Activated CD8-positive, alpha-beta T cell treated with anti-CD3 and anti-CD28 coated beads for 36 hours (primary cell): Measurements from ENCODE around the gene CYP4F22. TPM values are rescaled to one million over a fixed set of nuclear protein-coding genes. Genes with fewer than 3 reads are reported as not detected.

Experiments used
- ATAC-seq: fragments of 200-7000 bp; cut with Tn5 transposase; one replicate; pipeline ENCODE4 v1.10.0; 2021; ENCODE audit warnings: mild to moderate bottlenecking, moderate library complexity
- CTCF ChIA-PET: fragments of 350-600 bp; sonication (Branson Sonifier 250); formaldehyde crosslinking; loops from one replicate; lab custom pipeline; 2021; ENCODE audit warnings: antibody characterized with exemption; lab: Charles Lee
- POLR2A ChIA-PET: fragments of 350-600 bp; sonication (Branson Sonifier 250); formaldehyde crosslinking; loops from one replicate; lab custom pipeline; 2021; ENCODE audit warnings: antibody characterized with exemption; lab: Charles Lee
- DNase-seq: peaks from one replicate; pipeline ENCODE4 v3.0.0-alpha.2; 2020
- H3K27ac Mint-ChIP-seq: one replicate; pipeline ENCODE4 v1.8.0; 2021; ENCODE audit warnings: mild to moderate bottlenecking, mixed read lengths
- H3K27me3 Mint-ChIP-seq: one replicate; pipeline ENCODE4 v1.8.0; 2021; ENCODE audit warnings: mixed read lengths
- H3K36me3 Mint-ChIP-seq: one replicate; pipeline ENCODE4 v1.8.0; 2021; ENCODE audit warnings: low read depth, mixed read lengths
- H3K4me1 Mint-ChIP-seq: one replicate; pipeline ENCODE4 v1.8.0; 2021; ENCODE audit warnings: low read depth, mixed read lengths
- H3K4me3 Mint-ChIP-seq: one replicate; pipeline ENCODE4 v1.8.0; 2021; ENCODE audit warnings: mild to moderate bottlenecking, moderate library complexity, mixed read lengths
- H3K9me3 Mint-ChIP-seq: one replicate; pipeline ENCODE4 v1.8.0; 2021; ENCODE audit warnings: mixed read lengths
- CTCF ChIP-seq: fragments of 200-600 bp; IDR thresholded peaks from one replicate; pipeline ENCODE4 v1.8.0; 2022; ENCODE audit warnings: antibody characterized with exemption, mild to moderate bottlenecking
- intact Hi-C: fragments of 100-400 bp; cut with micrococcal nuclease; formaldehyde crosslinking; loops from one replicate; pipeline ENCODE4 v1.10.0; 2022
- total RNA-seq, 2 experiments: library from RNA; stranded (reverse); gene quantifications; one replicate each; pipeline ENCODE4 v1.2.3, GENCODE V29; 2021

CYP4F22 gene
- total RNA-seq, 2 experiments from 2014 or later: 1.5 to 1.7 TPM

GRCh38 chr19:15551293-15552004, 43.1 kb downstream of the CYP4F22 start:
- peak; percentile 56 for ATAC-seq
- no peaks in the 10 kb centered on the region for H3K36me3 Mint-ChIP-seq
- POLR2A ChIA-PET: interaction anchor here (0.6 to 2.6 kb wide), 9 partner anchors 19 to 665 kb away, joined by 3 to 10 read pairs (median 3); partner anchors contain the start of genes AKAP8L and RASAL3
- no peaks in the 10 kb centered on the region for H3K9me3 Mint-ChIP-seq
- intact Hi-C loops: loop anchor here (2.0 to 10.0 kb wide), 2 partner anchors 19 to 287 kb away; no protein-coding TSS in a partner anchor
- peak overlapping the region; percentile 74 for H3K4me3 Mint-ChIP-seq
- peaks cover 20% of the 10 kb centered on the region for H3K4me1 Mint-ChIP-seq
- TF ChIP-seq CTCF: no peak
- peak overlapping the region; percentile 66 for H3K27ac Mint-ChIP-seq
- CTCF ChIA-PET: interaction anchor here (0.8 to 2.8 kb wide), 8 partner anchors 9 to 180 kb away, joined by 3 to 32 read pairs (median 4); partner anchors contain the start of genes AKAP8 and AKAP8L
- H3K27me3 Mint-ChIP-seq: no peaks in the 10 kb centered on the region
- DNase-seq: peak; percentile 79

GRCh38 chr19:15555021-15555420, 46.7 kb downstream of the CYP4F22 start:
- TF ChIP-seq CTCF: no peak
- intact Hi-C loops: loop anchor here (5.0 to 10.0 kb wide), 4 partner anchors 88 to 378 kb away; partner anchors contain the start of gene AKAP8
- POLR2A ChIA-PET: interaction anchor here (1.0 to 4.0 kb wide), 3 partner anchors 30 to 137 kb away, joined by 4 to 35 read pairs (median 4); partner anchors contain the start of gene AKAP8L
- H3K4me3 Mint-ChIP-seq: peak overlapping the region; percentile 74
- CTCF ChIA-PET: interaction anchor here (0.9 to 4.3 kb wide), 13 partner anchors 12 to 284 kb away, joined by 3 to 138 read pairs (median 6); partner anchors contain the start of genes AKAP8, AKAP8L, PGLYRP2 and RASAL3
- H3K27me3 Mint-ChIP-seq: no peaks in the 10 kb centered on the region
- H3K27ac Mint-ChIP-seq: no peak overlapping the region
- no peak for ATAC-seq
- peaks cover 23% of the 10 kb centered on the region for H3K4me1 Mint-ChIP-seq
- H3K9me3 Mint-ChIP-seq: no peaks in the 10 kb centered on the region
- no peak for DNase-seq
- no peaks in the 10 kb centered on the region for H3K36me3 Mint-ChIP-seq

GRCh38 chr19:15555759-15556633, 47.7 kb downstream of the CYP4F22 start:
- H3K36me3 Mint-ChIP-seq: no peaks in the 10 kb centered on the region
- peaks cover 14% of the 10 kb centered on the region for H3K4me1 Mint-ChIP-seq
- ChIA-PET POLR2A (interaction anchor here (0.8 to 4.0 kb wide), 3 partner anchors 89 to 138 kb away, joined by 4 to 35 read pairs (median 4); partner anchors contain the start of gene AKAP8L), CTCF (interaction anchor here (0.6 to 4.3 kb wide), 36 partner anchors 11 to 465 kb away, joined by 3 to 138 read pairs (median 4); partner anchors contain the start of genes AKAP8, AKAP8L, PGLYRP2 and RASAL3)
- ATAC-seq (peak; percentile 86), DNase-seq (peak; percentile 99)
- peak; percentile 83 for TF ChIP-seq CTCF
- H3K27ac Mint-ChIP-seq: peak overlapping the region; percentile 84
- intact Hi-C loops: loop anchor here (2.0 to 10.0 kb wide), 5 partner anchors 89 to 379 kb away; partner anchors contain the start of genes AKAP8 and AKAP8L
- no peaks in the 10 kb centered on the region for H3K9me3 Mint-ChIP-seq
- peak overlapping the region; percentile 74 for H3K4me3 Mint-ChIP-seq
- no peaks in the 10 kb centered on the region for H3K27me3 Mint-ChIP-seq

GRCh38 chr19:15556634-15557181, 48.4 kb downstream of the CYP4F22 start:
- no peak for TF ChIP-seq CTCF
- Mint-ChIP-seq H3K4me1 (peaks cover 12% of the 10 kb centered on the region), H3K4me3 (peak overlapping the region; percentile 74), H3K36me3 (no peaks in the 10 kb centered on the region), H3K27me3 (no peaks in the 10 kb centered on the region), H3K9me3 (no peaks in the 10 kb centered on the region), H3K27ac (no peak overlapping the region)
- CTCF ChIA-PET: interaction anchor here (0.7 to 4.3 kb wide), 5 partner anchors 124 to 379 kb away, joined by 3 to 138 read pairs (median 3); partner anchors contain the start of gene AKAP8L
- intact Hi-C loops: loop anchor here (2.0 to 10.0 kb wide), 5 partner anchors 89 to 379 kb away; partner anchors contain the start of genes AKAP8 and AKAP8L
- POLR2A ChIA-PET: interaction anchor here (4.0 kb wide), 1 partner anchor 138 kb away, joined by 35 read pairs; the partner anchor contains the start of gene AKAP8L
- DNase-seq (no peak), ATAC-seq (peak; percentile 3)
